Coronary artery (tissue), 2 donors: ENCODE data around the gene ZSCAN16.
"Not testable (repeated sequence)": the region's sequence is repeated elsewhere in the genome, so short reads cannot be mapped to it uniquely, and the experiment has no call there.

ENCODE experiments used
- DNase-seq: peaks from one replicate; pipeline ENCODE4 v3.0.0-alpha.2; 2017; ENCODE audit warnings: low spot score
- H3K27ac ChIP-seq, 2 donors: fragments of 200-600 bp; sonication (generic); one replicate each; pipeline ENCODE4 v1.5.1; 2016 to 2019
- H3K4me3 ChIP-seq: fragments of 200-600 bp; sonication (generic); 2 replicates; pipeline ENCODE4 v1.5.1; 2016; ENCODE audit warnings: mild to moderate bottlenecking, moderate library complexity
- TF ChIP-seq, protein P1 (sequence below): fragments of 200-600 bp; sonication (generic); IDR thresholded peaks from one replicate; pipeline ENCODE4 v1.5.1; 2019; ENCODE audit warnings: antibody characterized with exemption

ZSCAN16 gene

DNA sequence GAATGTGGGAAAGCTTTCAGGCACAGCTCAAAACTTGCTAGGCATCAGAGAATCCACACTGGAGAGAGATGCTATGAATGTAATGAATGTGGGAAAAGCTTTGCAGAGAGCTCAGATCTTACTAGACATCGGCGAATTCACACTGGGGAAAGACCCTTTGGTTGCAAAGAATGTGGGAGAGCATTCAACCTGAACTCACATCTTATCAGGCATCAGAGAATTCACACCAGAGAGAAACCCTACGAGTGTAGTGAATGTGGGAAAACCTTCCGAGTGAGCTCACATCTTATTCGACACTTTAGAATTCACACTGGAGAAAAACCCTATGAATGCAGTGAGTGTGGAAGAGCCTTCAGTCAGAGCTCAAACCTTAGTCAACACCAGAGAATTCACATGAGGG, 35.4 kb upstream of the ZSCAN16 start:
- Histone ChIP-seq H3K4me3 (no peak overlapping the region), H3K27ac (no peak overlapping the region)
- TF ChIP-seq, protein P1, sequence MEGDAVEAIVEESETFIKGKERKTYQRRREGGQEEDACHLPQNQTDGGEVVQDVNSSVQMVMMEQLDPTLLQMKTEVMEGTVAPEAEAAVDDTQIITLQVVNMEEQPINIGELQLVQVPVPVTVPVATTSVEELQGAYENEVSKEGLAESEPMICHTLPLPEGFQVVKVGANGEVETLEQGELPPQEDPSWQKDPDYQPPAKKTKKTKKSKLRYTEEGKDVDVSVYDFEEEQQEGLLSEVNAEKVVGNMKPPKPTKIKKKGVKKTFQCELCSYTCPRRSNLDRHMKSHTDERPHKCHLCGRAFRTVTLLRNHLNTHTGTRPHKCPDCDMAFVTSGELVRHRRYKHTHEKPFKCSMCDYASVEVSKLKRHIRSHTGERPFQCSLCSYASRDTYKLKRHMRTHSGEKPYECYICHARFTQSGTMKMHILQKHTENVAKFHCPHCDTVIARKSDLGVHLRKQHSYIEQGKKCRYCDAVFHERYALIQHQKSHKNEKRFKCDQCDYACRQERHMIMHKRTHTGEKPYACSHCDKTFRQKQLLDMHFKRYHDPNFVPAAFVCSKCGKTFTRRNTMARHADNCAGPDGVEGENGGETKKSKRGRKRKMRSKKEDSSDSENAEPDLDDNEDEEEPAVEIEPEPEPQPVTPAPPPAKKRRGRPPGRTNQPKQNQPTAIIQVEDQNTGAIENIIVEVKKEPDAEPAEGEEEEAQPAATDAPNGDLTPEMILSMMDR: no peak

DNA sequence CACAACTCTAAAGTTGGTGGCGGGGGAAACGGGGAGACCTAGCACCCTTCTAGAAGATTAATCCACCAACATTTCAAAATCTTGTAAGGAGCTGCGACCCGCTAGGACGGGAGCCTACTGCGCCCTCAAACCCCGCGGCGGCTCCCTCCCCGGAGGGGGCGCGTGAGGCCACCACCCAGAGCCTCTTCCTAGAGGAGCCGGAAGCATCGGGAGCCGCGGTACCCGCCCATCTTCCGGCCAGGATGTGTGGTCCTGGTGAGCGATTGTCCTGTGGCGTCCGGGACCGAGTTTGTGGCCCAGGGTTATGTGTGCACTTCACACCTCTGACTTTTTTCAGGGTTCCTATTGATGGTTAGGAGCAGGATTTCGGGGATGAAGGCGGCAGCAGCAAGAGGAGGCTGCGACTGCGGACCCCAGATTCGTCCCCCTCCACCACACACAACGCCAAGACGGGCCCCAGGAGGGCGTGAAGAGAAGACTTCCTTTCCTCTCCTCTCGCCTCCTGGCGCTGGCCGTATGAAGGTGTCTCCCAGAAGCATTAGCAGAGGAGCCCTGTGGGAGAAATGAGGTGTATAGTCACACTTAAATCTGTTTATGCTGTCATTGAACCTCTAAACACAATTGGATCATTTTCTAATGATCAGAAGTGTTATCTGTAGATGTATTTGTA, 33.4 kb upstream of the ZSCAN16 start:
- peak overlapping the region; percentile 60 for H3K4me3 ChIP-seq
- DNase-seq: no peak
- H3K27ac ChIP-seq: no peak overlapping the region
- TF ChIP-seq, protein P1: no peak

More for the DNA sequence above, 35.4 kb upstream of the ZSCAN16 start:
- DNase-seq: no peak

DNA sequence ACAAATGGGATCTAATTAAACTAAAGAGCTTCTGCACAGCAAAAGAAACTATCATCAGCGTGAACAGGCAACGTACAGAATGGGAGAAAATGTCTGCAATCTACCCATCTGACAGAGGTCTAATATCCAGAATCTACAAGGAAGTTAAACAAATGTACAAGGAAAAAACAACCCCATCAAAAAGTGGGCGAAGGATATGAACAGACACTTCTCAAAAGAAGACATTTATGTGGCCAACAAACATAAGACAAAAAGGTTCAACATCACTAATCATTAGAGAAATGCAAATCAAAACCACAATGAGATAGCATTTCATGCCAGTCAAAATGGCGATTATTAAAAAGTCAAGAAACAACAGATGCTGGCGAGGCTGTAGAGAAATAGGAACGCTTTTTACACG, 22.2 kb upstream of the ZSCAN16 start:
- DNase-seq, H3K27ac ChIP-seq, H3K4me3 ChIP-seq: not testable (repeated sequence)

DNA sequence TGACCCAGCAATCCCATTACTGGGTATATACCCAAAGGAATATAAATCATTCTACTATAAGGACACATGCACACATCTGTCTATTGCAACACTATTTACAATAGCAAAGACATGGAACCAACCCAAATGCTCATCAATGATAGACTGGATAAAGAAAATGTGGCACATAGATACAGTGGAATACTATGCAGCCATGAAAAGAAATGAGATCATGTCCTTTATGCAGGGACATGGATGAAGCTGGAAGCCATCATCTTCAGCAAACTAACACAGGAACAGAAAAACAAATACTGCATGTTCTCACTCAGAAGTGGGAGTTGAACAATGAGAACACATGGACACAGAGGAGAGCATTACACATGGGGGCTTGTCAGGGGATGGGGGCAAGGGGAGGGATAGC, 21.7 kb upstream of the ZSCAN16 start:
- not testable (repeated sequence) for H3K4me3 ChIP-seq, DNase-seq, H3K27ac ChIP-seq

DNA sequence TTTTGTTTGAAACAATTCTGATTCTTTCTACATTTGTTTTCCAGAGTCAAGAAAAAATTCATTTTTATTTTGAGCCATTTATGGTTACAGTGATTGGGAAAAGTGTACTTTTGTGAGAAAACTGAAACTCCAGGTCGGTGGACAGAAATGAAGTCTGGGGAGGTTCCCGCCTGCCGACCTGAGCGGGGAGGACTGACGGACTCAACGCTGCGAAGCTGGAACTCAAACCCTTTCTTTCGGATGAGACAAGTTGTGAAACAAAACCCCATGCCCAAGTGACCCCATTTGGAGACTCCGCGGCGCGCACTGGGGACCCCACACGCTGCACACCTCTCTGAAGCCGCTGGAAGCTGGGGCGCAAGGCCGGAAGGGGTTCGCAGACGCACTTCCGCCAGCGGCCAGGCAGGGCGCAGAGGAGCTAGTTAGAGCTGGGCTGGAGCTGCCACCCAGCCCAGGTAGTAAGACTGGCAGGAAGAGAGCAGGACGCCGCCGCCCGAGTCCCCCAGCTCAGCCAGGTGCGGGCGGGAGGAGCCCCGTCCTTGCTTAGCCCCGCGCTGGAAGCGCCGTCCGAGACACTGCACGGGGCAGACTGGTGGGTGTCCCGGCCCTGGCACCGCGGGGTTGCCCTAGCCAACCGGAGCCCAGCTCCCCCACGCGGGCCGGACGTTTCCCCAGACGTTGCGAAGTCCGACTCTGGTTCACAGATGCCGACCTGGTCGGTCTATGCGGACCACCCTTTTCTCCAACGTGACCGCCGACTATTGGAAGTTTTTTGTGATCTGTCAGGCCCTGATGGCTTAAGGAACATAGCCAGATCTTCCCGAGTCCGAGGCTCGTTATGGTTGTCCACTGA, 19.8 kb upstream of the ZSCAN16 start:
- TF ChIP-seq, protein P1: peak; percentile 49
- Histone ChIP-seq H3K27ac (peak overlapping the region; percentile 77 to 88), H3K4me3 (peak overlapping the region; percentile 89)
- peak; percentile 84 for DNase-seq

DNA sequence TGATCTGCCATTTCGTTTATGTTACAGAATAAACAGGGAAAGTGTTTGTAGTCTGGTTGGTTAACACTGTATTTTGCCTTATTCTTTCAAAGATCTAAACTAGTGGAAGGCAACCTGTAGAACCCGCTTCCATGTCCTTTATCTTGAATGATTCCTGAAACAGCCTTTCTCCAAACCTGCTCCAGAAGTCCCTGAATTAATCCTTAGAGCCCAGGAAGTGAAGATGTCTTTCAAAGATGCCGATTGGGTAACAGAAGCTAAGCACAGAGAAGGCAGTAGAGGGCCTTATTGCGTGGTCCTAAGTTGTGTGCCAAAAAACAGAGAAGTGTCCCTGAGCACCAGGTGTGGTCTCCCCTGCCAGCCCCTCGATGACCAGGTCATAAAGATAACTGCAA, 19.2 kb upstream of the ZSCAN16 start:
- TF ChIP-seq, protein P1: no peak
- peak overlapping the region; percentile 89 for H3K4me3 ChIP-seq
- H3K27ac ChIP-seq: peak overlapping the region; percentile 77 to 88
- no peak for DNase-seq

DNA sequence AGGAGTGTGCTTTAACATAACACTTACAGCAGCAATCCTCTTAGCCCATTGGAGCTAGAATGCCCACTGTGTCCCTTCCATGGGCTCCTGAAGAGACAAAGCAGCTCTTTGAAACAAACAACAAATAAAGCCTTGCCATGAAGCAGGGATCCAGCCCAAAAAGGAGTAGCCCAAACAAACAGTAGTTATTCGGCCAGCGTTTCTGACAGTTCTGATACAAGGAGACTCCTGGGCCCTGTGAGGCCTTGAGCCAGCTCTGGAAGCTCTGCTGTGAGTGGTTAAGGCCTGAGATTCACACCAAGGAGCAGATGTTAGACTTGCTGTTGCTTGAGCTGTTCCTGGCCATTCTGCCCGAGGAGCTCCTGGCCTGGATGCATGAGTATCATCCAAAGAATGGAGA, 16.9 kb upstream of the ZSCAN16 start:
- TF ChIP-seq, protein P1: no peak
- DNase-seq: no peak
- Histone ChIP-seq H3K27ac (no peak overlapping the region), H3K4me3 (no peak overlapping the region)

DNA sequence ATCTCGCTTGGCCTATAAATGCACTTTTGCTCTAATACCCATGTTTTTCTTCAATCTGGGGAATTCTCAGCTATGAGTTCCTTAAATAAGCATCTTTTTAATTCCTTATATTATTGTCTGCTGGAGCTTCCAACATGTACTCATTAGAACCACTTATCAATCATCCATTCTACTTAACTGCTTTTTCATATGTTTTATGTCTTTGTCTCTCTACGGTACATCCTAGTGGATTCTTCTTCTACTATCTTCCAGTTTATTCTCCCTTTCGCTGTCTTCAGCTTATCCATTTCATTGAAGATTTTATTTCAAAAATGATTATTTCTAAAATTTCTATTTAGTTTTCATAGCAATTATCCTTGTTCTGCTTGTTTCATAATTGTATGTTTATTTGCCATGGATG, 12.4 kb upstream of the ZSCAN16 start:
- TF ChIP-seq, protein P1: no peak
- no peak for DNase-seq
- no peak overlapping the region for H3K4me3 ChIP-seq
- H3K27ac ChIP-seq: no peak overlapping the region
